ENCODE measurements around the gene IFTAP.
A peak's percentile ranks its signal among the peaks of the same experiment; 100 is the strongest.
"Not testable (repeated sequence)": the region's sequence is repeated elsewhere in the genome, so short reads cannot be mapped to it uniquely, and the experiment has no call there.

Gene IFTAP

DNA sequence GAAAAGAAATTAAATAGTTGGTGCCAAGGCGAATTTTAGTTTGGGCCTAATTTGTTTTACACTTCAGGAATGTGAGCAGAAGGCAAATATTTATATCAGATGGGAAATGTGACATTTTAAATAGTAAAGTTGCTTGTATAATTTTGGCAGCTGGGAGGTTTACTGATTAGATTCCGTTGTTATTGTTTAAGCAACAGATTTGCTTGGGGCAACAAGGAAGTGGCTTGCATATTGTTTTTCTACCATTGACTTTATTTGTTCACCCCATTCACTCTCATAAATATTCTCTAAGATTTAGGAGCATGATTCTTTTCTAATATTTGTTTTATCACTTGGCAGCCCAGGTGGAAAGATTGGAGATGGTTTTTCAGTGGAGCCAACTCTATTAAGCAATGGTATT lies 44.3 kb downstream of the IFTAP start:
- DNase-seq (ENCODE audit: low spot score) = no peak

DNA sequence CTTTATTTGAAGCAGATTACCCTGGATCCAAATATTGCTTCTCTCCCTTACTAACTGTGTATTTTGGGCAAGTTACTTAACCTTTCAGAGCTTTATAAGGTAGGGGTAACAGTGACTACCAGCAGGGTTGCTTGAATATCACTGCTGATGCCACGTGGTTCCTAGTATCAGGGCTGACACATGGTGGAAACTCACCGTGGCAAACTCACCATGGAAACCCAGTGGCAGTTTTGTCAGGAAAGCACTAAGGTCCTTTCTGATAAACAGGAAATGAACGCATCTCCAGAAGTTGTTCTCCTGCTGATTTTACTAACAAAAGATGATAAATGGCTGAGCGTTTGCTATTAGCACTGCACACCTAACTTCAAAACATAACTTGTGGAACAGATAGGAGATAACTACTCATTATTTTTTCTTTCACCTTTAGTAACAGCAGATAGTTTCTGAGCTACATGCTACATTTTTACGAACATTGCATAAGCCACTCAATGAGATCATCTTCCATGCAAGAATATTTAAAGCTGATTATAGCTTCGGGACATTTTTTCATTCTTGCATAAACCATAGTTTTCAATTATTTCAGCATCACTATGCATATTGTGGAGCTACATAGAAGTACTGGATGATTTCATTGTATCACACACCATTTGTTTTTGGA lies 63.4 kb downstream of the IFTAP start:
- peak; percentile 69 for DNase-seq (ENCODE audit: low spot score)

DNA sequence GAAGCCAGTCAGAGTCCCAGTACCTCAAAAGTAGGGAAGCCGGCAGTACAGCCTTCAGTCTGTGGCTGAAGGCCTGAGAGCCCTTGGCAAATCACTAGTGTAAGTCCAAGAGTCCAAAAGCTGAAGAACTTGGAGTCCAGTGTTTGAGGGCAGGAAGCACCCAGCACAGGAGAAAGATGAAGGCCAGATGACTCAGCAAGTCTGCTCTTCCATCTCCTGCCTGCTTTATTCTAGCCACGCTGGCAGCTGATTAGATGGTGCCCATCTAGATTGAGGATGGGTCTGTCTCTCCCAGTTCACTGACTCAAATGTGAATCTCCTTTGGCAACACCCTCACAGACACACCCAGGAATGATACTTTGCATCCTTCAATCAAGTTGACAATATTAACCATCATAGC lies 67.1 kb downstream of the IFTAP start:
- not testable (repeated sequence) for DNase-seq (ENCODE audit: low spot score)

DNA sequence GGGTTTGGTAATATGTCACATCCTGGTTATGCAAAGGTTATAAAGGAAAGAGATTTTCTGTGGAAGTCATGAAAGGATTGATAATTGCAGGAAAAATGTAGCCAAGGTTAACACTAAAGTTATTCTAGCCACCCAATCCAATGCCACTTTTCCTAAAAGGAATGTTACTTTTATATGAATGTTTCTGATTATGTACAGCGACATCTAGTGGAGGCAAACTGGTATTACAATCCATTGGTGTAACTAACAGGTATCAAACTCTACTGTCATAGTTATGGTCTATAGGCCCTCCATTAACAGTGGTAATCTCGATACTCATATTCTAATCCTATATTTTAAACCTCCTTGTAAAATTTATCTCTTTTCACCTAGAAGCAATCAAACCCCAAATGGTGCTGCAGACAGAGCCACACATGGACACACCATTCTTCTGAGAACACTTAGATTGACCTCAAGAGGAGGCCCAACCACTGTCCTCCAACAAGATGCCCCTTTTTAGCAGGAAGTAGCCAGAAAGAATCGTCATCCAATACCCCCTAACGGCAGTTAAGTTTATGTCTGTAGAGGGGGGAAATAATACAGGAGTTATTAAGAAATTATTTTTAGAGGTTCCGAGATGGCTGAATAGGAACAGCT lies 78.6 kb downstream of the IFTAP start:
- peak; percentile 46 for DNase-seq (ENCODE audit: low spot score)

DNA sequence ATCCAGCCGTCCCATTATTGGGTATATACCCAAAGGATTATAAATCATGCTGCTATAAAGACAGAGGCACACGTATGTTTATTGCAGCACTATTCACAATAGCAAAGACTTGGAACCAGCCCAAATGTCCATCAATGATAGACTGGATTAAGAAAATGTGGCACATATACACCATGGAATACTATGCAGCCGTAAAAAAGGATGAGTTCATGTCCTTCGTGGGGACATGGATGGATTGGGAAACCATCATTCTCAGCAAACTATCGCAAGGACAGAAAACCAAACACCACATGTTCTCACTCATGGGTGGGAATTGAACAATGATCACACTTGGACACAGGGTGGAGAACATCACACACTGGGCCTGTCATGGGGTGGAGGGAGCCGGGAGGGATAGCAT lies 85.2 kb downstream of the IFTAP start:
- DNase-seq (ENCODE audit: low spot score) = not testable (repeated sequence)

DNA sequence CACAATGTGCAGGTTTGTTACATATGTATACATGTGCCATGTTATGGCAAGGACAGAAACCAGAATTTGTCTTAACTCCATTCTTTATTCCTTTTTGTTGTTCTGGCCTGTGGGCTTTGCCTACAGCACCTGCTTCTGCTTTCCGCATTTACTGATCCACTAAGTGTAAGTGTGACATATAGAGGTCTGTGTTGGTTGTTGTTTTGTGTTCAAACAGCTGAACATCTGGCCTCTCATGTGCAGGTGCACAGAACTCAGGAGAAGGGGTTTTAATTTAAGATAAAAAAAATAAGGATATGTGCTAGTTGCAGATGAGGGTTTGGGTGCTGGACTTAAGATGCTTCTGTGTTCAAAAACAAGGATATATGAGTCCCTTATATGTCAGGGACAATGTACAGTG lies 89.5 kb downstream of the IFTAP start:
- DNase-seq (ENCODE audit: low spot score) = no peak

DNA sequence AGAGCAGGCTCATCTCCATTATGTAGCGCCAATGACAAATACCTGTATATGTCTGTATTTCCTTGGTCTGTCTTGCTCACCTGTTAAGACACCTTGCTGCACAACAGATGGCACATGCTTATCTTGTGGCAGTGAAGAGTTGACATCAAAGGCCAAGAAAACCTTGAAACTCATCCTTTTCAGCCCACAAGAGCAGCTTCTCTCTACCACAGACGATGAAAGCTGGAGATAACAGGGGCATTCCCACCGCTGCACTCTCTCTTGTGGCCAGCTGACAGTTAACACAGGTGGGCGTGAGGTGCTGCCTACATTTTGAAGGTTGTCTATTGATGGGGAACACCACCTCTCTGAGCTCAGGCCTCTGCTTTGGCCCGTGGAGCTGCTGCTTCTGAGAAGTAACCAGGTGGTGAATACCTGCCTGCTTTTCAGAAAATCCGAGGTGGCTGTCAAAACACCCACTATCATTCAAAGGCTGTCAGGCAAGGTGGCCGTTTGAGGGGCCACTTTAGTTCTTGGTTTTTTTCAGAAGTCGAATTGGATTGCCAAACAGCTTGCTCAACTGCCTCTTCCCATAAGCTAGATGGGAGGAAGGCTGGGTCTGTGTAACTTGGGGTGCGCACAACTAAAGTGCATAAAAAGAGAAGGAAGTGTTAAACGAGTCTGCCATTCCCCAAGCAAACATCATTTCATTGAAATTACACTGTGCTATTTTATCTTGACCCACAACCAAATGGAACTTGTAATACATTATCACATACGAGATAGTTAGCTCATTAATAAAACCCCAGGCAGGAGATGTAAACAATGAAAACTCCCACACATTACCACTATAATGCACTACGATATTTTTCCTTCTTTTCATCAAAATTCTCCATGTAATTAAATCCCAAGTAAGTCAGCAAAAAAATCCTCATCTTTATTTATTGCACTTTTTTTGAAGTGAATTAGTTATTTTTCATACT lies 90.8 kb downstream of the IFTAP start:
- no peak for DNase-seq (ENCODE audit: low spot score)

DNA sequence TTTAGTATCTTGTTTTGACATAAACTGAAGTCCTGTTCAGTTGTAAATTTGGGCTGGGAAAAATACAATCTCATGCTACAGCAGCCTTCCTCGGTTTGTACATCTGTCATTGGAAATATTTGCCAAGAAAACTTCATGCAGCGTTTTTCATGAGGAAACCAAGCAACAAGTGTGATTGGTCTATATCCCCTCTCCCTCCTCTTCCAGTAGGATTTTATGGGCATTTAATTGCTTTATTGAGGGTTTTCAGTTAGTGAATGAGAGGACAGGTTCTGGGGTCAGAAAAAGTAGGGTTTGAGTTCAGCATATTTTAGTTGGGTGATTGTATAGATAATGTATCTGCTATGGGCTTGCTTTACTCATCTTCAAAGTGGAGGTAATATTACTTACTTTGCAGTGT lies 93.8 kb downstream of the IFTAP start:
- DNase-seq (ENCODE audit: low spot score) = no peak

DNA sequence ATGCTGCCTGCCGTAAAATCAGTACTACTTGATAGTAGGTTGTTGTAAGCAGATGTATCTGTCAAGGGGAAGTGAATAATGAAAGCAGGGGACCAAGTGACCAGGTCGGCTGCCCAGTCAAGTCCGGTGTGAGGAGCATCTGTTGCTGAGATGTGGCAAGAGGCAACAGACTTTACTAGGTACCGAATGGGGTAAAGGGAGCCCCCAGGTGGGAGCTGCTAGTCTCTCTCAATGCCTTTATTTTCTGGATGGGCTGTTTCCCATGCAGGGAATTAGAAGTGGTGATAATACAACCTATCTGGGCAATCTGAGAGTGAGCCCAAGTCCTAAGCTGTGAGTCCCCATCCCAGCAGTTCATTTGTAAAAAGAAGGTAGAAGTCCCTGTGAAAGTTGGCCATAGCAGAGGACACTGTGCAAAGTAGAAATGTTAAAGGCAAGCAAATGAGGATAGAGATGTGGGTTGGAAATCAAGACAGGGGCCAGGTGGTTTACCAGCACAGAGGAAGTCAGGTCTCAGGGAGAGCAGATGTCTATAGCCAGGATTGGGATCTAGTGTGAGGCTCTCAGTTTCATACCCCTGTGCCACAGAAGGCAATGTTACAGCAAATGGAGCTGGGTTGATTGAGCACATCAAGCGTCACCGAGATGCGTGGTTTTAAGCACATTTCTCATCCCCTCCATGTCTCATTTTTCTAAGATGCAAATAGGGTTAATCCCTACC lies 94.4 kb downstream of the IFTAP start:
- no peak for DNase-seq (ENCODE audit: low spot score)

DNA sequence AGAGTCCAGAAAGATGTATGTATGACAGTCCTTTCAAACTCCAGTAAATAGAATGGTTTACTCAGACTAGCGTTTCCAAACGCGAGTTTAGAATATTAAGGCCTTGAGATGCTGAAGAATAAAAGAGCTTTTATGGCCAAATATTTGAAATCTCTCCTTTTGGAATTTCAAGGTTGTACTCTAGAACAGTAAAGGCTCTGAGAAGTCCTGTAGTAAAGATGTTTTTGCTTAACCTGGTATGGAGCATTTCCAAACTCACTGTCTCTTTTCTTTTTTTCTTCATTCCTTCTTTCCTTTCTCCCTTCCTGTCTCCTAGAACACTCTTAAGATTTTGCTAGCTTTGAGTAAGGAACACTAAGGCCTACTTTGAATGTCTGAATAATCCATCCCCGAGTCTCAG lies 95.1 kb downstream of the IFTAP start:
- DNase-seq (ENCODE audit: low spot score) = no peak

DNA sequence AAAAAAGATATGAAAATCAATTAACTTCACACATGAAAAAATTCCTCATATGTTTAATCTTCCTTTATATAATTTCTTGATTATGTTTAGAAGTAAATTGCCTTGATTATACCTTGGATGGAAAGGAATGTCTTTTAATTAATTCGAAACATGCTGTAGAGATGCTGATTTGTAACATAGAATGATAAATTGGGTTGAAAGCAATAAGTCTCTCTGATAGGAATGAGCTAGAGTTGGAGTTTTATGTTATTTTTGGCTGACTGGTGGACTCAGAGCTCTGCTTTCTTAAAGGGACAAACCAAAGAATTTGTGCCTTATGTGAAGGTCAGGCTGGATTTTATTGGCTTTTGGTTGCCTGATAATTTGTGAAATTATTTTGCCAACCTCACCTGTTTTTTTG lies 98.4 kb downstream of the IFTAP start:
- DNase-seq (ENCODE audit: low spot score) = no peak

DNA sequence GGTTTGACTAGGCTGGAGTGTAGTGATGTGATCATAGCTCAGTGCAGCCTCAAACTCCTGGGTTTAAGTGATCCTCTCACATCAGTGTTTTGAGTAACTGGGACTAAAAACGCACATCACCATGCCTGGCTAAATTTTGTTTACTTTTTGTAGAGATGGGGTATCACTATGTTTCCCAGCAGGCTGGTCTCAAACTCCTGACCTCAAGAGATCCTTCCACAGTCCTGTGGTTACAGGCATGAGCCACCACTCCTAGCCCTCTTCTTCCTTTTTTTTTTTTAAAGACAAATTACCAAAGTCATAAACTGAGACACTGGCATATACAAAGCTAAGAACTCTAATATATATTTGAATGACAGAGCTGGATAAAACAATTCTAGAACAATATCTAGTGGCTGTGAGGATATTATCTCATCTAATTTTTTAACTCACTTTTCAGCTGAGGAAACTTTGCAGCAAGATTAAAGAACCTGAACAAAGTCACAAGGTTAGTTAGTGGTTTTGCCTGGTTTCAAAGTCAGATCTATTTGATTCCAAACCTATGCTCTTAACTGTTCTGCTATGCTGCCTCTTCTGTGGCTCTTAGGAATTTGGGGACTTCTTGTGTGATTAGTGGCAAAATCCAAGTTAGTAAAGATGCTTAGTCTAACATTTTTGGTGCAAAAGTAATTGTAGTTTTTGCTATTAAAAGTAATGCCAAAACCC lies 99.0 kb downstream of the IFTAP start:
- DNase-seq (ENCODE audit: low spot score) = no peak

DNA sequence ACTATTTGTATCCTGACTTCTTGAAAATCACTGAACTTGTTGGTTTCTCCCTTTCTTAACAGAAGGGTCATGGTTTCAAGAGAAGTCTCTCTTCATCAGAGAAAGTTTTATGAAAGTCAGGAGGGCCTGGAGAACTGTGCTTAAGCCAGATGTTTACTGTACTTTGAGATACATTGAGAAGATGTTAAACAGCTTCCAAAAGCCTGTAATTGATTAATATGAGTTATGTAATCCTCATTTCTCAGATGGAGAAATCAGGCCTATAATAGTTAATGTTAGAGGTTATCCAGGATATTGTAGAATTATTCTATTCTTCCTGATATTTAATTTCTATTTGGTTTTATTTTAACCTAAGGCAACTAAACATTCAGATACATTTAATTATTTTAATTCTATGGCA lies 100.8 kb downstream of the IFTAP start:
- no peak for DNase-seq (ENCODE audit: low spot score)

DNA sequence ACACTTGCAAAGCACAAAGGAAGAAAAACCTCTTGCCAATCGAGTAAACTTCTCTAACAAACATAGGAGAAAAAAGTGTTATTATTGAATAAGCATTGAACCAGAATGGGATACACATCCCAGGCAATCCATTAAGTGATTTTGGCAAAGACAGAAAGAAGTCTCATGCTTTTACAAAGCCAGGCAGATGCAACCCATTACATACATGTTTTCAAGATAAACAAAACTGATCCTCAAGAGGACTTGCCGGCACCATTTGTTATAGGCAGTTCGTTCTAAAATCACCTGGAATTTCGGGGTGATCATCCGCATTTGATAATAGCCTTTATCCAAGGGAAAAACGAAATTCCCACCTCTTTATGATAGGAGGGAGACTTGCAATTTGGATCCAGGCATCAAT lies 101.3 kb downstream of the IFTAP start:
- no peak for DNase-seq (ENCODE audit: low spot score)

DNA sequence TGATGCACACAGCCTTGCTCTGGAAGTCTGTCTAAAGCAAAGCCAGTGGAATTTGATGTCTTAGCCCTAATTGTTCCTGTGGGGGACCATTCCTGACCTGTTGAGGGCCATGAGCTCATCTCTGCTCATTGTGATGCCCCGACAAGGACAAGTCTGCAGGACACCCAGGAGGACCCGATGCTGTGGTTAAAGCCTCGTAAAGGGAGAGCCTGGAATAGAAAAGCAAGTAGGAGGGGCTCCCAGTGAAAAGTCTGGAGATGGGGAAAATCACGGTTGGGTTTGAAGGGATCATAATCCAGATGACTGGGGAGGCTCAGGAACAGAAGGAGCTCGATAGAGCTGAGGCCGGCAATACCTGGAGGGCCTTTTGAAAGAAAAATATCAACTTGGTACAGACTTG lies 102.2 kb downstream of the IFTAP start:
- no peak for DNase-seq (ENCODE audit: low spot score)

DNA sequence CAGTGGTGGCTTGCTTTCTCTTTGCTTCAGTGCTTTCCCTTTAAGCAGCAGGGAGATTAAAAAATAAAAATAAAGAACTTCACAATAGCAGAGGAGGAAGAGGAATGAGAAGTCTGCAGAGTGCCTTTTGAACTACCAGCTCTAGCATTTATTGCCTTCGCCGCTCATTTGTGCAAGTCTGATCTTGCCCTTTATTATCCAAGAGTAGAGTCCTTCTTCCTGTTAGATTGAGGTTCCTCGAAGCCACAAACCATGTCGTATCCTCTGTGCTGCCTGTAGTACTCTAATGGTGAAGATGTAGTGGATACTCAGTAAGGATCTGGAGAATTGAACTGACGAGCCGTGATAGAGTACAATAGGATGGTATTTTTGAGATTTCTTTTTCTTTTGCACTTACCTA lies 105.0 kb downstream of the IFTAP start:
- no peak for DNase-seq (ENCODE audit: low spot score)

DNA sequence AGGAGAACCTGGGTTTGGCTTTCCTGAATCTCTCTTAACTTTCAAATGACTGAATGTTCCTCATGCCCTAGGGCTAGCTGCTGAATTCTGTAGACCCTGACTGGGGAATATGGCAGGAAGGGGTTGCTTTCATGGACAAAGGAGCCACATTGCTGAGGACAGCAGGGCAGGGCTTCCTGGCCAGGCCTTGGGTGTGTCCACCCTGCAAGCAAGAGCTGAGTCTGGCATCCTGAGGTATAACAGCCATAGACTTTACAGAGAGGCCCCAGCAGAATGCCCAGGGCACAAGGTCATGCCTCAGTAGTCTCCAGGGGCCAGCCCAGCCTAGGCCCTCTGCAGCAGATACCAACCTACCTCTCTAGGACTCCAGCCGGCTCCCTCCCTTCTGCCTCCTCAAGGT lies 105.9 kb downstream of the IFTAP start:
- no peak for DNase-seq (ENCODE audit: low spot score)

DNA sequence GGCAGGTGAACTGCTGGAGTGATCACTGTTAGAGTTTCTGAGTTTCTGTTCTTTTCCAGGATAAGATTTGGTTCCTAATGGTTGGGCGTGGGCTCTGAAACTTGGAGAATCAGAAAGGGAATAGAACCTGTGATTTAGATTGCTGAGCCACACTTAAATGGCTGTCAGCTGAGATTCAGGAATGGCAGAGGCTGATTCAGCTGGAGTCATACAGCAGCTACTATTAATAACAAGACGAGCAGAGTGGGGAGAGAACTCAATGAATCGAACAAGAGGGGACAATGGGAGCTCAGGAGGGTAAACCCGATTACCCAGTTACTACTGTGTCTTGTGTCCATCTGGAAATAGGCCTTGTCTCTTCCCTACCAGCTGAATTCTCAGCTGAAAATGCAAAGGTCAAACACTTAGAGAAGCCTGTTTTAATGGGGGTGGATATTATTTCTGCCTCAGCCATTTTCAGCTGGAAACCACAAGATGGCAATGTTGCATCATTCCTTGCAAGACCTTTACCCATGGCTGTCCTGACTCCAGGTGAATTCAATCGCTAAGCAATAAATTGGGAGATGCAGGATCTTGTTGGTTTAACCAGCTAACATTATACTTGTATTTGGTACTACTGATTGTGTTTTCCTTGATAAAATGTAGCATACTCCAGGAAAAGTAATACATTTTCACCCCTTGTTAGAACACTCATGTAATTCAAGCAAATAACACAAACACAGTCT lies 108.2 kb downstream of the IFTAP start:
- DNase-seq (ENCODE audit: low spot score) = peak; percentile 68

DNA sequence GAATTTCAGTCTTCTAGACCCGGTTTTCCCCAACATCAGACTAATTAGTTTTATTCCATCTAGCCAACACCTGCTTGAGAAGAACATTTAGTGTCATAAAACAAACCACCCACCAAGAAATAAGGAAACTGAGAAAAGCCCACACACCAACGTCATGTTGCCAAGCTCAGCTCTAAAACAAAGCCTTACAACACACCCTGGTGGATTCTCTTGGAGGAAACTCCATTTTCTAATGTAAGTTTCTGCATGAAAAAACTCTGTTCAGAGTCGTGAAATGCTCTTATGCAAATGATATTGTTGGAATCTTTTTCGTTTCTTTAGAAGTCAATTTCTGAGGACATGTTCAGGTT lies 108.7 kb downstream of the IFTAP start:
- DNase-seq (ENCODE audit: low spot score) = no peak
